ENCODE measurements around the gene TMEM63B.
"Not testable (repeated sequence)": the region's sequence is repeated elsewhere in the genome, so short reads cannot be mapped to it uniquely, and the experiment has no call there.

Gene TMEM63B

GRCh38 chr6:44127186-44128019 lies at the start of gene TMEM63B, which contains the start of gene MRPL14:
TSS of gene TMEM63B (plus strand) at chr6:44127554. CDS start at chr6:44134585, 7,031 bp downstream.
TSS of gene MRPL14 (minus strand) at chr6:44127452. CDS start at chr6:44116611, 10,841 bp downstream.
- DNase-seq, result no peak

- DNase-seq, result no peak
Observed at GRCh38 chr6:44078219-44078826, 49.0 kb upstream of the TMEM63B start.

- DNase-seq, result no peak
Observed at GRCh38 chr6:44078827-44079671, 48.3 kb upstream of the TMEM63B start.

GRCh38 chr6:44079672-44080071 lies 47.7 kb upstream of the TMEM63B start:
- DNase-seq, result no peak

GRCh38 chr6:44080561-44081521 lies 46.5 kb upstream of the TMEM63B start:
- no peak for DNase-seq

GRCh38 chr6:44081753-44082152 lies 45.6 kb upstream of the TMEM63B start:
- no peak for DNase-seq

- no peak for DNase-seq
Observed at GRCh38 chr6:44082872-44083321, 44.5 kb upstream of the TMEM63B start.

GRCh38 chr6:44084231-44085014 lies 42.9 kb upstream of the TMEM63B start:
- peak; percentile 27 for DNase-seq

GRCh38 chr6:44085219-44085618 lies 42.1 kb upstream of the TMEM63B start:
- DNase-seq, result no peak

- DNase-seq, result no peak
Observed at GRCh38 chr6:44086931-44087574, 40.3 kb upstream of the TMEM63B start.

GRCh38 chr6:44087623-44088022 lies 39.7 kb upstream of the TMEM63B start:
- DNase-seq, result no peak

GRCh38 chr6:44088827-44089590 lies 38.3 kb upstream of the TMEM63B start:
- no peak for DNase-seq

- no peak for DNase-seq
Observed at GRCh38 chr6:44090465-44090864, 36.9 kb upstream of the TMEM63B start.

- DNase-seq, result not testable (repeated sequence)
Observed at GRCh38 chr6:44091356-44091755, 36.0 kb upstream of the TMEM63B start.

GRCh38 chr6:44091981-44092884 lies 35.1 kb upstream of the TMEM63B start:
- no peak for DNase-seq

GRCh38 chr6:44093066-44093465 lies 34.3 kb upstream of the TMEM63B start:
- DNase-seq, result no peak

GRCh38 chr6:44093750-44094402 lies 33.5 kb upstream of the TMEM63B start:
- no peak for DNase-seq

All from NCI-H187 treated with DMSO at 0.1 percent for 48 hours (cell line).